HL-60/S4 treated with phorbol 12-myristate 13-acetate at 8.2 ng/mL for 4 days and 3 days (cell line): ENCODE data around the gene AKR1C1.
"Not testable (repeated sequence)": the region's sequence is repeated elsewhere in the genome, so short reads cannot be mapped to it uniquely, and the experiment has no call there.

Source experiments
- in situ Hi-C: fragments of 300-500 bp; cut with MboI; formaldehyde crosslinking; loops from 2 replicates; pipeline ENCODE4 v1.15.0; 2022; ENCODE audit warnings: low sequenced_read_pairs

AKR1C1 gene

GRCh38 chr10:4962876-4963814, at the start of gene AKR1C1:
Gene AKR1C1 (plus strand): TSS chr10:4963415. CDS start chr10:4963445, 30 bp downstream.
- in situ Hi-C loops: not testable (repeated sequence)

GRCh38 chr10:4914213-4914850, 48.9 kb upstream of the AKR1C1 start:
- in situ Hi-C loops: no loop called here

- in situ Hi-C loops: no loop called here
Observed at GRCh38 chr10:4916086-4916716, 47.0 kb upstream of the AKR1C1 start.

- in situ Hi-C loops: no loop called here
Observed at GRCh38 chr10:4918236-4918635, 45.0 kb upstream of the AKR1C1 start.

GRCh38 chr10:4924482-4924881, 38.7 kb upstream of the AKR1C1 start:
- in situ Hi-C loops: not testable (repeated sequence)

- in situ Hi-C loops: no loop called here
Observed at GRCh38 chr10:4926400-4926799, 36.8 kb upstream of the AKR1C1 start.

- in situ Hi-C loops: no loop called here
Observed at GRCh38 chr10:4931587-4931986, 31.6 kb upstream of the AKR1C1 start.

GRCh38 chr10:4934391-4934987, 28.7 kb upstream of the AKR1C1 start:
- in situ Hi-C loops: no loop called here

GRCh38 chr10:4937346-4937745, 25.9 kb upstream of the AKR1C1 start:
- in situ Hi-C loops: no loop called here

- in situ Hi-C loops: no loop called here
Observed at GRCh38 chr10:4939224-4940072, 23.8 kb upstream of the AKR1C1 start.

- in situ Hi-C loops: not testable (repeated sequence)
Observed at GRCh38 chr10:4940073-4940428, 23.2 kb upstream of the AKR1C1 start.

GRCh38 chr10:4940909-4941308, 22.3 kb upstream of the AKR1C1 start:
- in situ Hi-C loops: not testable (repeated sequence)

GRCh38 chr10:4941540-4942330, 21.5 kb upstream of the AKR1C1 start:
- in situ Hi-C loops: no loop called here

GRCh38 chr10:4942931-4943330, 20.3 kb upstream of the AKR1C1 start:
- in situ Hi-C loops: not testable (repeated sequence)

GRCh38 chr10:4943416-4943815, 19.8 kb upstream of the AKR1C1 start:
- in situ Hi-C loops: not testable (repeated sequence)

GRCh38 chr10:4943821-4944220, 19.4 kb upstream of the AKR1C1 start:
- in situ Hi-C loops: no loop called here

GRCh38 chr10:4944841-4945240, 18.4 kb upstream of the AKR1C1 start:
- in situ Hi-C loops: no loop called here

GRCh38 chr10:4945766-4946717, 17.2 kb upstream of the AKR1C1 start:
- in situ Hi-C loops: no loop called here
